Hepatocyte (in vitro differentiated cells): Measurements from ENCODE around the gene PGAM4. TPM values are rescaled to one million over a fixed set of nuclear protein-coding genes. Genes with fewer than 3 reads are reported as not detected.
"Not testable (repeated sequence)": the region's sequence is repeated elsewhere in the genome, so short reads cannot be mapped to it uniquely, and the experiment has no call there.

Experiments
- DNase-seq: peaks from one replicate; pipeline ENCODE4 v3.0.0-alpha.2; 2016; ENCODE audit warnings: low spot score
- H2AFZ ChIP-seq: fragments of 200-600 bp; sonication (generic); 2 replicates; pipeline ENCODE4 v1.6.0; 2016; ENCODE audit warnings: antibody characterized with exemption, mild to moderate bottlenecking
- H3K27ac ChIP-seq: fragments of 200-600 bp; sonication (generic); 2 replicates; pipeline ENCODE4 v1.5.1; 2016; ENCODE audit warnings: mild to moderate bottlenecking
- H3K27me3 ChIP-seq: fragments of 200-600 bp; sonication (generic); 2 replicates; pipeline ENCODE4 v1.6.1; 2016
- H3K36me3 ChIP-seq: fragments of 200-600 bp; sonication (generic); replicated peaks from 2 replicates; pipeline ENCODE4 v1.5.1; 2016; ENCODE audit warnings: low read depth; ENCODE audit not compliant: insufficient read depth
- H3K4me1 ChIP-seq: fragments of 200-600 bp; sonication (generic); 2 replicates; pipeline ENCODE4 v1.5.1; 2016; ENCODE audit warnings: mild to moderate bottlenecking, moderate library complexity; ENCODE audit not compliant: insufficient read depth
- H3K4me2 ChIP-seq: fragments of 200-600 bp; sonication (generic); 2 replicates; pipeline ENCODE4 v1.6.0; 2016
- H3K4me3 ChIP-seq: fragments of 200-600 bp; sonication (generic); 2 replicates; pipeline ENCODE4 v1.5.1; 2016; ENCODE audit warnings: mild to moderate bottlenecking
- H3K79me2 ChIP-seq: fragments of 200-600 bp; sonication (generic); 2 replicates; pipeline ENCODE4 v1.6.0; 2017; ENCODE audit warnings: mild to moderate bottlenecking
- H3K9me2 ChIP-seq: fragments of 200-600 bp; sonication (generic); replicated peaks from 2 replicates; pipeline ENCODE4 v1.6.0; 2017; ENCODE audit warnings: mild to moderate bottlenecking; ENCODE audit not compliant: insufficient read depth
- H3K9me3 ChIP-seq: fragments of 200-600 bp; sonication (generic); 2 replicates; pipeline ENCODE4 v1.5.1; 2016; ENCODE audit warnings: low read depth, mild to moderate bottlenecking
- H4K20me1 ChIP-seq: fragments of 200-600 bp; sonication (generic); 2 replicates; pipeline ENCODE4 v1.6.0; 2016; ENCODE audit warnings: mild to moderate bottlenecking; ENCODE audit not compliant: insufficient read depth, poor library complexity, severe bottlenecking
- CTCF ChIP-seq: fragments of 200-600 bp; sonication (generic); IDR thresholded peaks from 2 replicates; pipeline ENCODE4 v1.5.1; 2016; ENCODE audit warnings: antibody characterized with exemption, mild to moderate bottlenecking; ENCODE audit not compliant: poor library complexity
- EZH2 ChIP-seq: fragments of 200-600 bp; sonication (generic); IDR thresholded peaks from 2 replicates; pipeline ENCODE4 v1.6.1; 2016; ENCODE audit warnings: antibody characterized with exemption, mild to moderate bottlenecking, borderline replicate concordance
- EZH2phosphoT487 ChIP-seq: fragments of 200-600 bp; sonication (generic); IDR thresholded peaks from one replicate; pipeline ENCODE4 v1.6.1; 2018; ENCODE audit warnings: antibody characterized with exemption, mild to moderate bottlenecking, low read depth, moderate library complexity; ENCODE audit not compliant: unreplicated experiment, severe bottlenecking
- WGBS: methylation state at CpG from one replicate; pipeline ENCODE4 v1.1.6; 2016; ENCODE audit warnings: low lambda C conversion rate; ENCODE audit errors: missing lambda C conversion rate; 5-methylcytosine and 5-hydroxymethylcytosine counted together
- polyA plus RNA-seq: library from polyadenylated mRNA; unstranded; fragments of >200 nt; fragmentation: Nextera tagmentation; extraction: Ambion mirVana; gene quantifications from 2 replicates; pipeline ENCODE4 v1.2.1, GENCODE V29; 2016
- total RNA-seq: library from RNA; depleted of rRNA; stranded (reverse); fragments of >200 nt; gene quantifications from 2 replicates; pipeline ENCODE4 v1.2.3, GENCODE V29; 2014

Gene PGAM4
- total and polyA plus RNA-seq, 2 experiments from 2014 or later, result not detected

- Histone ChIP-seq H3K4me3 (no peak overlapping the region), H4K20me1 (no peaks in the 10 kb centered on the region), H3K36me3 (no peaks in the 10 kb centered on the region), H3K27ac (no peak overlapping the region), H3K9me2 (no peaks in the 10 kb centered on the region), H3K4me1 (no peaks in the 10 kb centered on the region), H3K4me2 (peak overlapping the region; percentile 32), H3K27me3 (no peaks in the 10 kb centered on the region), H2AFZ (no peak overlapping the region), H3K79me2 (peaks cover 15% of the 10 kb centered on the region), H3K9me3 (peaks cover 2% of the 10 kb centered on the region)
- no peak for DNase-seq
- WGBS, result 71% methylated on average over 3 of the region's 3 CpGs
- TF ChIP-seq EZH2phosphoT487 (no peak), CTCF (no peak), EZH2 (no peak)
These were observed 43.7 kb downstream of the PGAM4 start for GRCh38 chrX:77925764-77926163.

- WGBS, result 84% methylated on average over 8 of the region's 8 CpGs
- Histone ChIP-seq H3K27me3 (no peaks in the 10 kb centered on the region), H3K4me2 (no peak overlapping the region), H4K20me1 (no peaks in the 10 kb centered on the region), H3K4me1 (no peaks in the 10 kb centered on the region), H3K9me2 (no peaks in the 10 kb centered on the region), H2AFZ (no peak overlapping the region), H3K36me3 (no peaks in the 10 kb centered on the region), H3K79me2 (peaks cover 17% of the 10 kb centered on the region), H3K9me3 (peaks cover 6% of the 10 kb centered on the region), H3K27ac (no peak overlapping the region), H3K4me3 (no peak overlapping the region)
- TF ChIP-seq EZH2phosphoT487 (no peak), CTCF (no peak), EZH2 (no peak)
- no peak for DNase-seq
These were observed 45.0 kb downstream of the PGAM4 start for GRCh38 chrX:77924320-77924859.

- TF ChIP-seq EZH2 (no peak), CTCF (no peak), EZH2phosphoT487 (no peak)
- Histone ChIP-seq H3K4me2 (no peak overlapping the region), H3K4me3 (no peak overlapping the region), H3K9me2 (no peaks in the 10 kb centered on the region), H2AFZ (no peak overlapping the region), H4K20me1 (no peaks in the 10 kb centered on the region), H3K4me1 (no peaks in the 10 kb centered on the region), H3K27ac (no peak overlapping the region), H3K27me3 (no peaks in the 10 kb centered on the region), H3K36me3 (no peaks in the 10 kb centered on the region), H3K79me2 (peaks cover 17% of the 10 kb centered on the region), H3K9me3 (peaks cover 6% of the 10 kb centered on the region)
- DNase-seq, result no peak
These were observed 46.7 kb downstream of the PGAM4 start for GRCh38 chrX:77922787-77923186.

- not testable (repeated sequence) for H3K36me3 ChIP-seq, H2AFZ ChIP-seq, H3K27ac ChIP-seq, H3K9me2 ChIP-seq, H3K4me3 ChIP-seq, H3K27me3 ChIP-seq, DNase-seq, H3K4me1 ChIP-seq, H3K4me2 ChIP-seq, H3K9me3 ChIP-seq, H4K20me1 ChIP-seq
- peaks cover 31% of the 10 kb centered on the region for H3K79me2 ChIP-seq
- 84% methylated on average over 6 of the region's 6 CpGs for WGBS
These were observed 50.1 kb downstream of the PGAM4 start for GRCh38 chrX:77919370-77919769.
